Measurements from ENCODE around the gene FRG2B. TPM values are rescaled to one million over a fixed set of nuclear protein-coding genes. Genes with fewer than 3 reads are reported as not detected.
"Not testable (repeated sequence)": the region's sequence is repeated elsewhere in the genome, so short reads cannot be mapped to it uniquely, and the experiment has no call there.

Gene FRG2B
- total RNA-seq, 1 donor = under 0.01 TPM

DNA sequence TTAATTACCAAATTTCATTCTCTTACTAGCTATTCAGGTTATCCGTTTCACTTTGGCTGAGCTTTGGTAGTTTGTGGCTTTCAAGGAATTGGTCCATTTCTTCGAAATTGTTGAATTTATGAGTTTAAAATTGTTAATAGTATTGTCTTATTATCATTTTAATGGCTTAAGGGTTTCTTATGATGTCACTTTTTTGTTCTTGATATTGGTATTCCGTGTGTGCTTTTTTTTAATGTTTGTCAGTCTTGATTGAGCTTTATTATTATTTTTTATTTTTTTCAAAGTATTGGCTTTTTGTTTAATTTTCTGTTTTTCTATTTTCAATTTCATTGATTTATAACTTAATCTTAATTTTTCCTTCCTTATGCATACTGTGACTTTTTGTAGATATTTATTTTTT lies 25.9 kb downstream of the FRG2B start:
- DNase-seq (ENCODE audit: low read depth) = no peak
- TF ChIP-seq CTCF (IDR thresholded peaks at IDR 0.05; ENCODE audit: insufficient read depth, low read depth, low read length) = no peak
- H3K4me3 ChIP-seq (ENCODE audit: low read depth, low read length) = no peak overlapping the region

DNA sequence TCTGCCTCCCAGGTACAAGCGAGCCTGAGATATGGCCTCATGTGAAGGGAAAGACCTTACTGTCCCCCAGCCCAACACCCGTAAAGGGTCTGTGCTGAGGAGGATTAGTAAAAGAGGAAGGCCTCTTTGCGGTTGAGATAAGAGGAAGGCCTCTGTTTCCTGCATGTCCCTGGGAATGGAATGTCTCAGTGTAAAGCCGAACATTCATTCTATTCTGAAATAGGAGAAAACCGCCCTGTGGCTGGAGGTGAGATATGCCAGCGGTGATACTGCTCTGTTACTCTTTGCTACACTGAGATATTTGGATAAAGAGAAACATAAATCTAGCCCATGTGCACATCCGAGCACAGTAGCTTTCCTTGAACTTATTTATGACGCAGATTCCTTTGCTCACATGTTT lies 26.7 kb downstream of the FRG2B start:
- H3K4me3 ChIP-seq (ENCODE audit: low read depth, low read length) = not testable (repeated sequence)
- DNase-seq (ENCODE audit: low read depth) = peak; percentile 53

- no peak for DNase-seq (ENCODE audit: low read depth)
- TF ChIP-seq CTCF (IDR thresholded peaks at IDR 0.05; ENCODE audit: insufficient read depth, low read depth, low read length) = no peak
Observed at GRCh38 chr10:133592716-133593115, 33.9 kb downstream of the FRG2B start.

GRCh38 chr10:133590970-133591359 lies 35.6 kb downstream of the FRG2B start:
- TF ChIP-seq CTCF (IDR thresholded peaks at IDR 0.05; ENCODE audit: insufficient read depth, low read depth, low read length) = no peak
- DNase-seq (ENCODE audit: low read depth) = no peak
- no peak overlapping the region for H3K4me3 ChIP-seq (ENCODE audit: low read depth, low read length)

More at GRCh38 chr10:133592716-133593115, 33.9 kb downstream of the FRG2B start:
- H3K4me3 ChIP-seq (ENCODE audit: low read depth, low read length) = no peak overlapping the region

GRCh38 chr10:133590226-133590969 lies 36.2 kb downstream of the FRG2B start:
- H3K4me3 ChIP-seq (ENCODE audit: low read depth, low read length) = no peak overlapping the region
- DNase-seq (ENCODE audit: low read depth) = no peak
- TF ChIP-seq CTCF (IDR thresholded peaks at IDR 0.05; ENCODE audit: insufficient read depth, low read depth, low read length) = no peak

DNA sequence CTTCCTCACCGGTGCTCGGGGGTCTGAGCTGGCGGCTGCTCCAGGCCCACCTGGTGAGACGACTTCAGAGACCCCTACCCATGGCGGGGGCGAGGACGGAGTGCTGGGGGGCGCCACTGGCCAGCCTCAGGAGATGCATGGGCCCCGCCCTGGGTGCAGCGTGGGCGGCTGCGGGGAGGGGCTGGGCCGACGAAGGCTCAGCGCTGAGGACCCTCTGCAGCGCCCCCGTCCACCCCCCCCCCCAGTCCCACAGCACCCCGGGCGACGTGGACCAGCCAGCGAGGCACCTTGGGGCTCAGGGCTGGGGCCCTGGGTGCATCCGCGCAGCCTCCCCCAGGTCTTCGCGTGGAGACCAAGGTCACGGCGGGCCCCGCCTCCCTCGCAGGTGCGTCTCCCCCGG lies 49.6 kb downstream of the FRG2B start:
- H3K4me3 ChIP-seq (ENCODE audit: low read depth, low read length); DNase-seq (ENCODE audit: low read depth): not testable (repeated sequence)

Other genes with a start within 250 kb of the FRG2B start
- gene PAOX, start 247.5 kb downstream of the FRG2B start, total RNA-seq = 6.4 and 7.8 TPM in 2 replicates
- 22.5 and 35.4 TPM in 2 replicates for gene MTG1, start 232.6 kb downstream of the FRG2B start, total RNA-seq
- gene SPRN, start 202.2 kb downstream of the FRG2B start, total RNA-seq = 0.32 and 0.43 TPM in 2 replicates
- gene SCART1, start 172.8 kb downstream of the FRG2B start, total RNA-seq = 2.6 and 4.2 TPM in 2 replicates
- gene CYP2E1, start 99.4 kb downstream of the FRG2B start, total RNA-seq = 1.3 and 1.6 TPM in 2 replicates
- gene SYCE1, start 61.2 kb downstream of the FRG2B start, total RNA-seq = 1.3 and 1.6 TPM in 2 replicates